CD4-positive, alpha-beta T cell treated with Interleukin-1 beta for 1 hour (primary cell): Measurements from ENCODE around the gene AMN1.
"Not testable (repeated sequence)": the region's sequence is repeated elsewhere in the genome, so short reads cannot be mapped to it uniquely, and the experiment has no call there.

Experiments
- DNase-seq, 2 donors: peaks; one replicate each; pipeline ENCODE4 v3.0.0-alpha.2; 2020 to 2022

The AMN1 gene

DNA sequence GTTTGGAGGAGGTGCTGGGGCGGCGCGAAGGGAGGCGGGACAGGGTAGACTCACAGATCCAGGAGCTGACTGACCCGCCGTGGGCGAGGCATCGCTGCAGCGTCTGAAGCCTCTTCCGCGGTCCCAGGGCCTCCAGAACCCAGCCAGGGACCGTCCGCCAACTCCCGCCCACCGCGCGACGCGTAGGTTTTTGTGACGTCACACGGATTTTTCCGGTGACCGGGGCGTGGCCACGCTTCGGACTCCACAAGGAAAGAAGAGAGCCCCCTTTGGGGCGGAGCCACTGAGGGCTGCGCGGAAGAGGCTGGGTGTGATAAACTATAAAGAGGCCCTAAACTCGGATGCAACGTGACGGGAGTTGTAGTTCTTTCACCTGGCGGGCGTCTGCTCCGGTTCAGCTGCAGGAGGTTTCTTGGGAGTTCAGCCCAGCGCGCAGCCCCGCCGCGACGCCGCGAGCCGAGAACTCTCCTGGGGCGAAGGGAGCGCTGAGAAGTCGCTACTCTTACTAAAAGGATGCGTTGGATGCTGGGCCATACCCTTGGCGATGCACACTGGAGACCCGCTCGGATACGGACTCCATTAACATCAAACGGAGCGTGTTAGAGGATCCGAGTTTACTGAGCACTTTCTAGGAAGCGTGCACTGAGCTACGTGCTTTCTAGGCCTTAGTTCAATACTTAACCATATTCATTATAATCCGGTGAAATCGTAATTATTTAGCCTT is at the start of gene AMN1:
AMN1 (minus strand) TSS at position 105 of the 724 bp plus-strand sequence; CDS start at position 92, 13 bp downstream.
- DNase-seq, result peak; percentile 99 to 100

DNA sequence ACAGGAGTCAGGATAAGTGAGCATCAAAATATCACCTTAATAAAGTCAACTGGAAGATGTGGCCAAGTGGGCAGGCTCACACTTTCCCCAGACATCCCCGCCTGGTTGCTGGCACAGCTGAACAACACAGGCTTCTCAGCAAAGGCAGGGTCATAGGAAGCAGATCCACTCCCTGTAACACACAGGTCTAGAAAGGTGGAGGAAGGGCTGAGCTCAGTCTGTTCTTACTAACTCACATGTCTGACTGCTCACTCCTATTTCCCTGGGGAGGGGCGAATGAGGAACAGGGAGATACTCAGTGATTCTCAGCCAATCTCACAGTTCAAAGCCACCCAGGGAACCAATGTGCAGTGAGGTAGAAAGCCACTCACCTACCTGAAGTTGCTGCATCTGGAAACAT is 45.0 kb upstream of the AMN1 start:
- no peak for DNase-seq

DNA sequence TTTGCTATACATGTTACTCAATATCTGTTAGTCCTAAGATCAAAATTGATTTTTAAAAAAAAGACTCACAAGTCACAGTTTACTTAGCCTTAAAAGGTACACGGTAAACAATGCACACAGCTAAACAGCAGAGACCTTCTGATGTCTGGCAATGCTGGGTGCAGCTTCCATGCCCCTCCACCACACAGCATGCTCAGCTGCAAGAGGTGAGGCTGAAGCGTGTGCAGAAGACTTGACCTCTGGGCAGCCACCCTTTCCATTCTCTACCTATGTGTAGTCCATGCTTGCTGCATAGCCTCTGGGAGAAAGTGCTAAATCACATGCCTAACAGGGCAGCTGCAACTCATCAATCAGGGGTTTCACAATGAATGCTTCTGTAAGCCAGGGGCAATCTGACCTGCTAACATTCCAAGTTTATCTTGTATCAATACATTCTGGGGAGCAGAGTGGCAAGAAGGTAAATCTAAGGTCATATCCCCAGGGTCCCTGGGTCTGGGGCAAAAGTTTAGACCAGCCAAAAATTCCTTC is 44.5 kb upstream of the AMN1 start:
- DNase-seq, result no peak

DNA sequence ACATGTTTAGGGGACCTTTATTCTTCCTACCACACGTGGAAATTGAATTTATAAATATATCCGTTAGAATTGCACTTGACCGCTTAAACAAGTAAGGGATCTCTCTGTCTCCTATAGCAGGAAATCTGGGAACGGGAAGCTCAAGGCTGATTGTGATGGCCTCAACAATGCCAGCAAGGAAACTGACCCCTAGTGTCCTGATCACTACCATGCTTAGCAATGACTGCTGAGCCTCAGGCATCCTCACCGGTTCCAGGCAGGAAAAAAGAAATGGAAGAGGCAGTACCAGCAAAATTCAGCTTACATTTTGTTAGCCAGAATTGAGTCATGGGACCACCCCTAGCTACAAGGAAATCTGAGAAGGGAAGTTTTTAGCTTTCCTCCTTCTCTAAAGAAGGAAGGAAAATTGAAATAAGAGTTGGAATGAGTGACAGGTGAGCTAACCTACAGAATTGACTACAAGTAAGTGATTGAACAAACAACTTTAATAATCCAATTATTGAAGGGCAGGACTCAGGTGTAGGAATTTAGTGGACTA is 43.9 kb upstream of the AMN1 start:
- no peak for DNase-seq

DNA sequence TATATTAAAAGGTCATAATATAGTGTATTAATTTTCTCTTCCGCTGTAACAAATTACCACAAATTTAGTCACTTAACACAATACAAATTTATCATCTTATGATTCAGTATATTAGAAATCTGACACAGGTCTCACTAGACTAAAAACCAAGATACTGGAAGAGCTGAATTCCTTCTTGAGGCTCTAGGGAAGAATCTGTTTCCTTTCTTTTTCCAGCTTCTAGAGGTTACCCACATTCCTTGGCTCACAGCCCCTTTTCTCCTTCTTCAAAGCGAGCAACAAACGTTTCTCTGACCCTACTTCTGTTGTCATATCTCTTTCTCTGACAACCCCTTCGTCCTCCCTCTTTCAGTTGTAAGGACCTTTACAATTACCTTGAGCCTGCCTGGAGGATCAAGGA is 43.4 kb upstream of the AMN1 start:
- DNase-seq, result no peak

DNA sequence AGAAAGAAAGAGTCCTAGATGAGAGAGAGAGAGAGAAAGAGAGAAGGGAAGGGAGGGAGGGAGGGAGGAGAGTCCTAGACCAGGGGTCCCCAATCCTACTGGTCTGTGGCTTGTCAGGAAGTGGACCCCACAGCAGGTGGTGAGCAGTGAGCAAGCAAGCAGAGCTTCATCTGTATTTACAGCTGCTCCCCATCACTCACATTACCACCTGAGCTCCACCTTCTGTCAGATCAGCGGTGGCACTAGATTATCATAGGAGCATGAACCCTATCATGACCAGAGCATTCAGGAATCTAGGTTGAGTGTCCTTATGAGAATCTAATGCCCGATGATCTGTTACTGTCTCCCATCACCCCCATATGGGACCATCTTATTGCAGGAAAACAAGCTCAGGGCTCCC is 39.2 kb upstream of the AMN1 start:
- no peak for DNase-seq

DNA sequence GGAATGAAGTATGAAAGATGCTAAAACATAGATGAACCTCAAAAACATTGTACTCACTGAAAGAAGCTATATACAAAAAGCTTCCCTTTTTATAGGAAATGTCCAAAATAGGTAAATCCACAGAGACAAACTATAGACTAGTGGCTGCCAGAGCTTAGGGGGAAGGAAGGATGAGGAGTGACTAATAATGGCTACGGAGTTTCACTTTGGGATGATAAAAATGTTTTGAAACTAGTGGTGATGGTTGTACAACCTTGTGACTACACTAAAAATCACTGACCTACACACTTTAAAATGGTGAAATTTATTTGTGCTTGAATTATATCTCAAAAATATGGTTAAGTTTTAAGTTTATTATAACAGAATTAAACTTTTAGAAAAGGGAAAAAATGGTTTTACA is 37.1 kb upstream of the AMN1 start:
- no peak for DNase-seq

DNA sequence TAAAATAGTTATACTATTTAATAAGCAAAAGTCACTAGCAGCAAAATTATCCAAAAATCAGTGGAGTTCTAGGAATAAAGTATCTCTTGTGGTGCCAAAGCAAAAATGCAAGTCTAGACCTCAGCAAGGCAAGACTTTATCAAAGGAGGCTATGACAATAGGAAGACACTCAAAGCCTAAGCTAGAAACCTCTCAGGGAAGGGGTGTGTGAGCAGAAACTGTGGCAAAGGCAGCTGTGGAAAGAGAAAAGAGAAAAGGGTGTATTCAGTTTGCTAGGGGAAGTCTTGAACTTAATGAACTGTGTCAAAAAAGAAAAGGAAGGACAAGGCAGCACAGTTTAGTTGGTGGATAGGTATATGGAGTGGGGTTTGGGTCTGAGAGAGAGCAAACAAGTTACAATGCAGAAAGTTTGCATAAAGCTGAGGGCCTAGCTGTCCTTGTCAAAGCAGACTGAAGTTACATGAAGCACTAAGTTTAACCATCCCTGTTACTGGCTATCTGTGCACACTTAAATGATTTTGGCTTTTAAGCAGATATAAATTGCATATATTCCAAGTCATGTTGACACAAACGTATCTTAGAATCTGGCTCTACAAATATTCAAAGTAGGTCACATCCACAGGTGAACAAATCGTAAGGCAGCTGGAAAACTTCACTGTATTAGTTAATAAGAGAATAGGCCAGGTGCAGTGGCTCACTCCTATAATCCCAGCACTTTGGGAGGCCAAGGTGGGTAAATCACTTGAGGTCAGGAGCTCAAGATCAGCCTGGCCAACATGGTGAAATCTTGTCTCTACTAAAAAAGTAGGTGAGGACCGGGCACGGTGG is 31.0 kb upstream of the AMN1 start:
- no peak for DNase-seq

DNA sequence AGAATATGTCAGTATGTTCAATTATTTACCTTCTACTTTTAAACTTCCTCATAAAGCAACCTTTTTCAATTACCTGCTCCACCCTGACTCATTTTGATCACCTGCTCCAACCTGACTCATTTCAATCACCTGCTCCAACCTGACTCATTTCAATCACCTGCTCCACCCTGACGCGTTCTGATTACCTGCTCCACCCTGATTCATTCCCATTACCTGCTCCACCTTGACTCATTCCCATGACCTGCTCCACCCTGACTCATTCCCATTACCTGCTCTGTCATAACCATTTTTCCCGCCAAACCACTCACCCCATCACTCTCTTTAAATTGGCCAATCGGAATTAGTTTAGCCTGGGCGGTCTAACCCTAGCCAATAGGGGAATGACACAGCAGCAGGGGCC is 29.5 kb upstream of the AMN1 start:
- not testable (repeated sequence) for DNase-seq

DNA sequence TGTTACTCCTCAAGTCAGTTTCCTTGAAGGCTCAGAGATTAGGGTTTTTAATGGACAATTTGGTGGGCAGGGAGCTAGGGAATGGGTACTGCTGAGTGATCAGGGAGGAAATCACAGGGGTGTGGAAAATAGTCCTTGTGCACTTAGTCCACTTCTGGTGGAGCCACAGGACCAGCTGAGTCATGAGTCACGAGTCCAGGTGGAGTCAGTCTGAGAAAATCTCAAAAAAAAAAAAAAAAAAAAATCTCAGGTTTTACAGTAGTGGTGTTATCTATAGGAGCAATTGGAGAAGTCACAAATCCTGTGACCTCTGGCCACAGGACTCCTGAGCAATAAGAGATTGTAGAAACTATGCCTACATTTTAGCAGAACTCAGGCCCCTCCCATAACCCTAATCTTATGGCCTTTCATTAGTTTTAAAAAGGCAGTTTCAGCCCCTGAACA is 28.2 kb upstream of the AMN1 start:
- DNase-seq, result no peak

DNA sequence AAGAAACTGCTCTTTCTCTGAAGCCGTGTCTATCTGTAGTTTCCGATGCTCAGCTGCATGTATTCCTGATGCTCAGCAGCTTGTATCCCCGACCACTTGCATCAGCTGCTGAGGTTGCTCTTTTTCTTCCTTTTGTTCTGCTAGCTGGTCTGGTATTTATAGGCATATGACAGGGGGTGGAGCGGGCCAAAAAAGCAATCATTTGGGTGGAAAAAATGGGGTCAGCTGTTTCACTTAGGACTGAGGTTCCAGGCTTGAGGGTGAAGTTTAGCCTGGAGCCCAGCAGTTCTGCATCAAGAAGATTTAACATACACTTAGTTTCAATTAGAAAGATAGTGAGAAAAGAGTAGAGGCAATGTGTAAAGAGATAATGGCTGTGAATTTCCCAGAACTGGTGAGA is 23.6 kb upstream of the AMN1 start:
- no peak for DNase-seq

DNA sequence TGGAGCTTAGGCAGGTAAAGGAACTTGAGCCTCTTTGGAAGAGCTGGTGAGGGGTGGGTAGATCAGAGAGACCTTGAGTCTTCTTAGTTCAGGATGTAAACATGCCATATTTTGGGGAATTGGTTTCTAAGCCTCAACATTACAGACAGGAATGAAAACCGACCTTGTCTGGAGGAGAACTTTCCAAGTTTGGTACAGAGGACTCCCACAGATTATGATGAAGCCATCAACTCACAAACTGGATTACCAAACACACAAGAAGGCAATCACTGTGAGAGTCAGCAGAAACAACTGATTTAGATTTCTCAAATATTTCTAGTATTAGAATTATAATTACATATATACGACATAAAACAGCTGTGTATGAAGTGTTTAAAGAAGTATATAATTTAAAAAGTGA is 22.3 kb upstream of the AMN1 start:
- DNase-seq, result no peak

DNA sequence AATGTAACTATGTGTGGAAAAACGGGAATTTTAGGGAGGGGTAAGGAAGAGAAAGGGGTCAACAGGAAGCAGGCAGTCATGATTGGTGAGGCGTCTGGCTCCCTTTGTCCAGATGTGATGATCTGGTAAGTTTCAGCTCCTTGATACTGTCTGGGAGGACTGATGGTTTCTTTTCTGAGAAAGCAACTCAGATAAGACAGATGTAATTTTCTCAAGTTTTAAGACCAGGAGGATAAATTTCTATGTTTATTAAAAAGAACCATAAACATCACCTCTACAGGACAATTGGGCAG is 21.9 kb upstream of the AMN1 start:
- DNase-seq, result no peak

DNA sequence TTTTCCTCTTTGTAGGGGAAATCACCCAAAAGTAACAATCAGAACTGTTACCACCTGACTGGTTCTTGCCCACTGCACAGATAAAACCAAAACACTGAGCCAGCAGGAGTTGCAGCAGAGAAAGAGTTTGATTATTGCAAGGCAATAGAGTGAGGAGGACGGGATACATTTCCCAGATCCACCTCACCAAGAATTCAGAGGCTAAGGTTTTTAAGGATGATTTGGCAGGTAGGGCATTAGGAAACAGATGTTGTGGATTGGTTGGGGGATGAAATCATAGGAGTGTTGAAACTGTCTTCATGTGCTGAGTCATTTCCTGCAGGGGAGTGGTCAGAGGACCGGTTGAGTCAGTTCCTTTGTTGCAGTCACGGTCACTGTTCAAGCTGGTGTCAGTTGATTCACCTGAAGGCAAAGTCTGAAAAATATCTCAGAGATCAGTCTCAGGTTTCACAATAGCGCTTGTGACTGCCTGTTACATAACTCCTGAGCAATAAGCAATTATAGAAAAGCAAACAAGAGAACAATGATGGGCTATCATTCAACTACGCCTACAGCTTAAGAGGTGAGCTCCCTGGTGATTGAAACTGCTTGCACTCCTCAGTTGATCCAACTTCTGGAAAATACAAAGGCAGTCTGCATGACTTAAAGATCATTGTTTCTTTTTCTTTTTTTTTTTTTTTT is 20.3 kb upstream of the AMN1 start:
- DNase-seq, result peak; percentile 58 to 81

DNA sequence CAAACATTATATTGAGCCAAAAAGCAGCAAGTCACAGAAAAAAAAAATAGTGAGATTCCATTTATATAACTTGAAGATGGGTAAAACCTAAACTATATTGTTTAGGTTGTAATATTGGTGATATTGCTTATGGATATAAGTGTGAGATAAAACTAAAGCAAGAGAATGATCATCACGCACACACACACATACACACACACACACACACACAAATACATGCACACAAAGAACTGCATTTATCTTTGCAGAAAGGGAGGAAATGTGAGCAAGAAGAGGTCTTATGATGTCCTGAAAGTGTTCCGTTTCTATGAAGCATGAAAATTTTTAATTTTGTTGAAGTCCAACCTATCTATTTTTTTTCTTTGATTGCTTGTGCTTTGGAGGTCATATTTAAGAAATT is 16.4 kb upstream of the AMN1 start:
- DNase-seq, result no peak

DNA sequence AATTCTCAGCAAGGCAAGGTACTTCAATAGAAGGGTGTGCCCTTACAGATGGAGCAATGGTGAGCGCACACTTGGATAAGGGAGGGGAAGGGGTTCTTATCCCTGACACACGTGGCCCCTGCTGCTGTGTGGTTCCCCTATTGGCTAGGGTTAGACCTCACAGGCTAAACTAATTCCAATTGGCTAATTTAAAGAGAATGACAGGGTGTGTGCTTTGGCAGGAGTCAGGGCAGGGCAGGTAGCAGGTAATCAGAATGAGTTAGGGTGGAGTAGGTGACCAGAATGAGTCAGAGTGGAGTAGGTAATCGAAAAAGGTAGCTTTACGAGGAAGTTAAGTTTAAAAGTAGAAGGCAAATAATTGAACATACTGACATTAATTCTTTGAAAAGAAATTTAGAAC is 15.5 kb upstream of the AMN1 start:
- not testable (repeated sequence) for DNase-seq

DNA sequence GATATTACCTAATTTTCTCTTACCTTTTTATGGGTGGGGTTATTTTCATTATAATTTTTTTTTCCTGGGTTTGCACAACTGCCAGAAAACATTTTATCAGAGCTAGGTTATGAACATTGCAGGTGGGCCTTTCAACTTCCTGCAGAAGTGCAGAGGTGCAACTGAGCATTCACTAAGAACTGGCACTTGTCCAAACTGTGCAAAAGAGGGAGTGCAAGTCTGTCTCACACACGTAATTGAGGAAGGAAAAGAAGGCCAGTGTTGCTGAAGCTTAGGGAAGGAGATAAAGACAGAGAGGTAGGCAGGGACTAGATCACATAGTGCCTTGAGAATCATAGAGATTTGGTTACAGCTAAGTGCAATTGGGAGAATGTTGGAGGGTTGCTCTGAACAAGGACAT is 14.1 kb upstream of the AMN1 start:
- peak; percentile 25 to 44 for DNase-seq

DNA sequence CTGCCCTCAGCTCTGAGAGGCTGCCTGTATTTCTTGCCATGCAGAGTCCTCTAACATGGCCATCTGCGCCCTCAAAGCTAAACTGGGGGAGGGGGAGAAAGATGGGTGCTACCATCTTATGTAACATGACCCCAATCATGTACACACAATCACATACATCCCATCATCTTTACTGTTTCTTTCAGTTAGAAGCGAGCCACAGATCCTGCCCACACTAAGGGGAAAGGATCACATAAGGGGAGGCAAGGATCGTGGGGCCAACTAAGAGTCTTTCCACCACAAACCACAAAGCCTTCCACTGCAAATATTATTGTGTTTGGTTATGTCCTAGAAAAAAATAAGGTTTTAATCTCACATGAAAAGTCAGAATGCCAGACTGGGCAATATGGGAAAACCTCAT is 11.8 kb upstream of the AMN1 start:
- no peak for DNase-seq

DNA sequence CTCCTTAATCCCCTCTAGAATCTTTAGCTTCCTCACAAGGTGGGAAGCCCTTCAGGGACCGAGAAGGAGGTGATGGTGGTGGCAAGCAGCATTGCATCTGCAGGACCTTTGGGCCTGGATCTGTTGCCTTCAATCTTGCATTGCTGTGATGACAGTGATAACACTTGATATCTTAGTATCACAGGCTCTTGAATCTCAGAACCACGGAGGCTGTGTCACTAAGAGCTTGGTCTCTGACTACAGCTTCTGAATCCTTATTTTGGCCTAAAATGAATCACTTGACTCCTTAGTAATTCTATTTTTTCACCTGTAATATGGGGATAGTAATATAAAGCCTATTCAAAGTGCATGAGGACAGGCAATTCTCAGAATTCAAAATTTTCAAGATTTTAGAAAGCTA is 8.9 kb upstream of the AMN1 start:
- no peak for DNase-seq

DNA sequence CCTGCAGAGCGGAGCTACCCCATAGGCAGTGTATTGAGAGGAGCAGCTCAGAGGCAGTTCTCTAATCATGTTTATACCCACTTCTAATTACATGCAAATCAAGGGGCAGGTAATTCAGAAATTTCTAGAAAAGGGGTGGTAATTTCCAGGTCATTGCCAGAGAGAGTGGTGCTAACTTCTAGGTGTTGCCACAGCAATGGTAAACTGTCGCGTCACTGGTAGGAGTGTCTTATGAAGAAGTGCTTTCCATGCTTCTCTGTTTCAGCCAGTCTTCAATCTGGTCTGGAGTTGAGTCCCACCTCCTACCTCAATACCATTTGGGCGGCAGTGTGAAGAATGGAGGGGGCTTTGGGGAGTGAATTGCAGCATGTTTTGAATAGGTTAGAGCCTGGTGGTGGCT is 8.5 kb upstream of the AMN1 start:
- peak in 1 of 2 donors; percentile 17 for DNase-seq

DNA sequence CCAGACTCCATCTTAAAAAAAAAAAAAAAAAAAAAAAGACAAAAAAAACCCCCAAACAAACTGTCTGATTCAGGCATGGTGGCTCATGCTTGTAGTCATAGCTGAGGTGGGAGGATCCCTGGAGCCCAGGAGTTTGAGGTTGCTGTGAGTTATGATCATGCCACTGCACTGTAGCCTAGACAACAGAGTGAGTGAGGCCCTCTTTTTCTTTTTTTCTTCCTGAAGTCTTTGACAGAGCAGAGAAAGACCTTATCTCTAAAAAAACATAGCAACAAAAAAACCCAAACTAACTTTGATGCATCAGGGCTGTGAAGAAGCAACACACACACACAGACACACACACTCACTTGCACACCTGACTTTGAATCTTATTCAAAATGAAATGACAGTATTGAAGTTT is 7.7 kb upstream of the AMN1 start:
- DNase-seq, result peak; percentile 74 to 84

DNA sequence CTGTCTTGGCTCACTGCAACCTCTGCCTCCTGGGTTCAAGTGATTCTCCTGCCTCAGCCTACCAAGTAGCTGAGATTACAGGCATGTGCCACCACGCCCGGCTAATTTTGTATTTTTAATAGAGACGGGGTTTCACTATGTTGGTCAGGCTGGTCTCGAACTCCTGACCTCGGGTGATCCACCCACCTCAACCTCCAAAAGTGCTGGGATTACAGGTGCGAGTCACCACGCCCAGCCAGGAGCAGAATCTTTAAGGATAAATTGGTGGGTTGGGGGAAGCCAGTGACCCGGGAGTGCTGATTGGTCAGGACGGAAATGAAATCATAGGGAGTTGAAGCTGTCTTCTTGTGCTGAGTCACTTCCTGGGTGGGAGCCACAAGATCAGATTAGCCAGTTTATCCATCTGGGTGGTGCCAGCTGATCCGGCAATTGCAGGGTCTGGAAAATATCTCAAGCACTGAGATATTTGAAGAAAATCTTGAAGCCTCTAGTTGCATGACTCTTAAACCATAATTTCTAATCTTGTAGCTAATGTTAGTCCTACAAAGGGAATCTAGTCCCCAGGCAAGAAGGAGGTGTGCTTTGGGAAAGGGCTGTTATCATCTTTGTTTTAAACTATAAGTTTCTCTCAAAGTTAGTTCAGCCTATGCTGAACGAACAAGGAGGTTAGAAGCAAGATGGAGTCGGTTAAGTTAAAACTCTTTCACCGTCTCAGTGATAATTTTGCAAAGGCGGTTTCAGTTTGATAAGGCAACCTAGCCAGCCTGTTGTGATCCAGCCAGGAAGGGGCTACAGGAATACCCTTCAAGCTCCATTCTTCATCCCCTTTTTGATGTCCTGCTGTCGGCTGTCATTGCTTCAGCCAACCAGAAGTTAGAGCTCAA is 5.0 kb upstream of the AMN1 start:
- DNase-seq, result peak; percentile 30 to 38
